GM10248 (cell line): ENCODE data around the gene CLEC4D.
"Not testable (repeated sequence)": the region's sequence is repeated elsewhere in the genome, so short reads cannot be mapped to it uniquely, and the experiment has no call there.

Source experiments
- CTCF ChIA-PET: fragments of 300-600 bp; sonication (Branson Sonifier 250); formaldehyde crosslinking; extraction: SDS; loops from one replicate; lab custom pipeline; 2021; ENCODE audit warnings: antibody characterized with exemption; lab: Yijun Ruan, JAX
- POLR2A ChIA-PET: fragments of 350-650 bp; sonication (Branson Sonifier 250); formaldehyde crosslinking; extraction: SDS; loops from one replicate; lab custom pipeline; 2020; ENCODE audit warnings: antibody characterized with exemption; lab: Yijun Ruan, JAX
- DNase-seq: peaks from one replicate; pipeline ENCODE4 v3.0.0; 2012; ENCODE audit errors: extremely low spot score
- TF ChIP-seq, protein P1 (sequence below): IDR thresholded peaks from 2 replicates; pipeline ENCODE4 v1.5.1; 2012; ENCODE audit warnings: mild to moderate bottlenecking, low read depth; ENCODE audit errors: extremely low read depth, missing control alignments, control extremely low read depth

Gene CLEC4D

DNA sequence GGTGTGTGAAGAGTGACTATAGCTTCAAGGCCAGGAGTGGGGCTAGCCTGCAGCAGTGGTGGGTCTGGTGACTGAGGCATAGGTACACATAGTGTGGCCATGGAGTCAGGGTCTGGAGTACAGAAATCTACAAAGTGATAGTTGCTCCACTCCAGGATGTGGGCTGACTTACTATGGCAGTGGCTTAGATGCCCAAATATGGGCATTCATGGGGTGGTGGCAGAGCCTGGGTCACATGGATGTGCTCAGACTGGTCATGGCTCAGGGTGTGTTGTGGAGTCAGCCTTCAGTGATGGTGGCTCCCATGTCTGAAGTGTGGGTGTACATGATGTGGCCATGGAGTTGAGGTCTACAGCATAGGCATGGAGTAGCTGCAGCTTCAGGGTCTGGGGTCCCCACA is 30.2 kb upstream of the CLEC4D start:
- CTCF ChIA-PET = interaction anchor here (1.4 kb wide), 1 partner anchor 61 kb away, joined by 5 read pairs; no protein-coding TSS in a partner anchor
- DNase-seq = no peak
- POLR2A ChIA-PET = no interaction called here
- TF ChIP-seq, protein P1, sequence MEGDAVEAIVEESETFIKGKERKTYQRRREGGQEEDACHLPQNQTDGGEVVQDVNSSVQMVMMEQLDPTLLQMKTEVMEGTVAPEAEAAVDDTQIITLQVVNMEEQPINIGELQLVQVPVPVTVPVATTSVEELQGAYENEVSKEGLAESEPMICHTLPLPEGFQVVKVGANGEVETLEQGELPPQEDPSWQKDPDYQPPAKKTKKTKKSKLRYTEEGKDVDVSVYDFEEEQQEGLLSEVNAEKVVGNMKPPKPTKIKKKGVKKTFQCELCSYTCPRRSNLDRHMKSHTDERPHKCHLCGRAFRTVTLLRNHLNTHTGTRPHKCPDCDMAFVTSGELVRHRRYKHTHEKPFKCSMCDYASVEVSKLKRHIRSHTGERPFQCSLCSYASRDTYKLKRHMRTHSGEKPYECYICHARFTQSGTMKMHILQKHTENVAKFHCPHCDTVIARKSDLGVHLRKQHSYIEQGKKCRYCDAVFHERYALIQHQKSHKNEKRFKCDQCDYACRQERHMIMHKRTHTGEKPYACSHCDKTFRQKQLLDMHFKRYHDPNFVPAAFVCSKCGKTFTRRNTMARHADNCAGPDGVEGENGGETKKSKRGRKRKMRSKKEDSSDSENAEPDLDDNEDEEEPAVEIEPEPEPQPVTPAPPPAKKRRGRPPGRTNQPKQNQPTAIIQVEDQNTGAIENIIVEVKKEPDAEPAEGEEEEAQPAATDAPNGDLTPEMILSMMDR = no peak

DNA sequence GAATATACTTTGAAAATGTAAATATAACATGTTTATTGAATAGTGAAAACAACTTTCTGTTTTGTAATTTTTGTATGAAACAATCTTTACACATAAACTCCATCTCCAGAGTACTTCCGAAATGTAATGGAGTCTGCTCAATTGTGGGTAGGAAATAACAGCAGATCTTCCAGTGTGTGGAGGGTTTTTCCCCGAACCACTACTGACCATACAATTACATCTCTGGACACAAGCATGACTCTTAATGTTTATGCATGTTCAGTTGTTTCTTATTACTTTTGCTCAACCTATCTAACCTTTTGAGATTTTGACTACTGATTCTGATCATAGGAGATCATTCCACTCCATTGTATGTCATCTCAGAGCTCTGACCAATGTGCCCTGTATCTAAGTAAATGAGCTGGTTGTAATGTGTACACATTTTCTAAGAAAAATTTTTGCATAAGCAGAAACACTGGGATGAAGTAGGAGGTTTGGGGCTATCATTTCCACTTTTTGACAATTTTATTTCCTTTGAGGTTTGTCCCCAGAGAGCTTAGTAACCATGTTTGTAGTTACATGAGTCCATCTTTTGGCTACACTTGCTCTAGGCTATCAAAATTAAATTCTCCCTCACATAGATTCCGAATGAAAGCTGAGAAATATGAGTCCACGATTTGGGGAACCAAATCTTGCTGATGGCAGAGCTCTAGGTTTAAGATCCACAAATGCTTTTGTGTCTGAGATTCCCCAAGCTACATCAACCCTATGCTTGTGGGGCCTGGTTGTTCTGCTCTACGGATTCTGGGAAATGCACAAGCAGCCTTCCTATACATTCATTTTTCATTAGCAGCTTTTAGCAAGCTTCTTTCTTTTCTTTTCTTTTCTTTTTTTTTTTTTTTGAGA is 21.4 kb upstream of the CLEC4D start:
- ChIA-PET CTCF (interaction anchor here (1.9 to 2.2 kb wide), 2 partner anchors 10 to 52 kb away, joined by 4 to 6 read pairs; no protein-coding TSS in a partner anchor), POLR2A (no interaction called here)
- TF ChIP-seq, protein P1 = no peak
- DNase-seq = no peak

DNA sequence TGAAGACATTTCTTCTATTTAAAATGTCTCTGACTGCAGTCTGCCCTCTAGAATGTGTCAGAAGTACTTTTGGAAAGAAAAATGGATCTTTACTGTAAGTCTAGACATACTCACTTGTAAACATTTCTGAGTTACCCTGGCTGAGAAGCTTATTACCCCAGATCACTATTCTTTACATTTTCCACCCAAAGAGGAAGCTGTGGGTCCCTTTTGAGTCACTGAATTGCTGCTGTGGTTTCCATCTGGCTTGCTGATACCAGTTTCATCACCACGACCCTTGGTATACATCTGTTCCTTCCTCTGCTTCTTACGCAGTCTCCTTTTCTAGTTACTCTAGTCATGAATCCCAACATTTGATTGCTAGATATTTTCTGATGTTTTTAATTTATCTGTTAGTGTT is 20.2 kb upstream of the CLEC4D start:
- TF ChIP-seq, protein P1 = no peak
- CTCF ChIA-PET = interaction anchor here (0.8 to 2.2 kb wide), 3 partner anchors 11 to 51 kb away, joined by 4 to 6 read pairs (median 5); no protein-coding TSS in a partner anchor
- POLR2A ChIA-PET = no interaction called here
- peak; percentile 75 for DNase-seq

DNA sequence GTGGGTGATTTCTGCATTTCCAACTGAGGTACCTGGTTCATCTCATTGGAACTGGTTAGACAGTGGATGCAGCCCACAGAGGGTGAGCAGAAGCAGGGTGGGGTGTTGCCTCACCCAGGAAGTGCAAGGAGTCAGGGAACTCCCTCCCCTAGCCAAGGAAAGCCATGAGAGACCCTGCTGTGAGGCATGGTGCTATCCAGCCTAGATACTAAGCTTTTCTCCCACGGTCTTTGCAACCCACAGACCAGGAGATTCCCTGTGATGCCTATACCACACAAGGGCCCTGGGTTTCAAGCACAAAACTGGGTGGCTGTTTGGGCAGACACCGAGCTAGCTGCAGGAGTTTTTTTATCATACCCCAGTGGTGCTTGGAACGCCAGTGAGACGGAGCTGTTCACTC is 17.6 kb upstream of the CLEC4D start:
- DNase-seq, POLR2A ChIA-PET, CTCF ChIA-PET: not testable (repeated sequence)

DNA sequence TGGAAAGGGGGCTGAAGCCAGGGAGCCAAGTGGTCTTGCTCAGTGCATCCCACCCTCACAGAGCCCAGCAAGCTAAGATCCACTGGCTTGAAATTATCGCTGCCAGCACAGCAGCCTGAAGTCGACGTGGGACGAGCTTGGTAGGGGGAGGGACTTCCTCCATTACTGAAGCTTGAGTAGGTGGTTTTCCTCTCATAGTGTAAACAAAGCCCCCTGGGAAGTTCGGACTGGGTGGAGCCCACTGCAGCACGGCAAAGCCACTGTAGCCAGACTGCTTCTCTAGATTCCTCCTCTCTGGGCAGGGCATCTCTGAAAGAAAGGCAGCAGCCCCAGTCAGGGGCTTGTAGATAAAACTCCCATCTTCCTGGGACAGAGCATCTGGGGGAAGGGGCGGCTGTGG is 17.2 kb upstream of the CLEC4D start:
- CTCF ChIA-PET, POLR2A ChIA-PET, DNase-seq: not testable (repeated sequence)

DNA sequence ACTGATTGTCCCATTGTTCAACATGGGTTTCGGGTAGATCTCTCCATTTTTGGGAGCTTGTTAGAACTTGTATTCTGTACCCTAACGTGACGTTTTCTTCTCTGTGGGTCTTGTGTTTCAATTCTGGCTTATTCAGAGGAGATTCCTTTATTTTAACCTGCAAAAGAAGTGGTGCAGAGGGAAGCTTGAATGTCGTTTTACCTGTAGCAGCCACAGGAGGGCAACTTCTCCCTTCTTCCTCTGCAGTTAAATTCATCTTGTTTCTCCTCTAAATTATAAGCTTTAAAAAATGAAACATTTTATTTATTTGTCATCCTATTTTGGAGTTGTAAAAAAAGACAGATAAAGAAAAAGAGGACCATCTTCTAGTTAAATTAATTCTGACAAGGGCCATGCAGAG is 13.7 kb upstream of the CLEC4D start:
- CTCF ChIA-PET = interaction anchor here (0.8 to 1.2 kb wide), 2 partner anchors 11 to 109 kb away, joined by 3 to 4 read pairs; no protein-coding TSS in a partner anchor
- TF ChIP-seq, protein P1 = no peak
- DNase-seq = no peak
- POLR2A ChIA-PET = no interaction called here

DNA sequence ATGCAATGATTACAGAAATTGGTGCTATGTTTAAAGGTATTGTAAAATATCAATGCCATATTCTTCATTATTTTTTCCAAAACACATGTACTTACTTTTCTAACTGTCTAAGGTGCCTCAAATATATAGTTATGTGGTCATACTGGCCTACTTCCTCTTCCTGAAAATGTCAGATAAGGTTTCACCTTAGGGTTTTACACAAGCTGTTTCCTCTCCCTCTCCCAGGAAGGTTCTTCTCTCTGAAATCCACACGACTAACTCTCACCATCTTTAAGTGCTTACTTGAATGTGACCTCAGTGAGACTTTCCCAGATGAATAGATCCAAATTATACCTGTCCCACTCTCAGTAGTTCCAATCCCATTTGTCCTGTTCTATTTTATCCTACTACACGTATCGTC is 11.6 kb upstream of the CLEC4D start:
- POLR2A ChIA-PET = no interaction called here
- TF ChIP-seq, protein P1 = no peak
- CTCF ChIA-PET = interaction anchor here (1.2 to 1.4 kb wide), 3 partner anchors 9 to 112 kb away, joined by 3 to 4 read pairs (median 3); no protein-coding TSS in a partner anchor
- no peak for DNase-seq
